ENCODE data around the gene TMEM88.

DNA sequence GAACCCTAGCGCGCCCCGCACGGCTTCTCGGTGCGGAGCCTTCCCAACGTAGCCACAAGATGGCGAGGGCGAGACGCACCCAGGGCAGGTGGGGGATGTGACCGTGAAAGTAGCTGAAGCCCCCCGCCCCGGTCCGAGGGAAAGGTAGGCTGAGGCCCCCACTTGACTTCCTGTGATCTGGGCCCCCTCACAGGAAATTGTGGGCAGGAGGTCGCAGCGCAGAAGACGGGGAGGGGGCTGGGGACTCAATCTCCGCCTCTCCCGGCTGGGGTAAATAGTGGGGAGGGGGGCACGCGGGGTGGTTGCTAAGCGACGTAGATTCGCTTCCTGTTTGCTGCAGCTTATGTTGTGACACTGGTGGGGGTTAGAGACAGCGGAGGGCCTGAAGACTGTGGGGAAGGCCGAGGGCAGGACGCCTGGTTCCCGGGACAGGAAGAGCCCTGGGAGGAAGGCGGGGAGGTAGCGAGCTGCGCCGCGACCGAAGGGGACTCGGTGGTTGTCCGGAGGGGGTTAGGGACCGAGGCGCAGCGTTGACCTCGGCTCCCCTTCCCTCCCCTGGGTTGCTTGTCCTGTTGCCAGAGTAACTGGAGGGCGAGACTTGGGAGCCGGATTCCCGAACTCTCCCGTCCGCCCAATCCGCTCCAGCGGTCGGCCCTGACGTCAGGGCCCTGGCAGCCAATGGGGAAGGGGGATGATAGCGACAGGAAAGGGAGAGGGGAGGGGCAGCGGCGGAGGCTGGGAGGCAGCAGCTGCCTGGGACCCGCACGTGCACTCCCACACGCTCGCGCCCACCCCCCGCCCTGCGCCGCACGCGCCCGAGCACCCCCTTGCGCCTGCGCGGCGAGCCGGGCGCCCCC lies 19.7 kb upstream of the TMEM88 start:
- TF ChIP-seq, protein P1, sequence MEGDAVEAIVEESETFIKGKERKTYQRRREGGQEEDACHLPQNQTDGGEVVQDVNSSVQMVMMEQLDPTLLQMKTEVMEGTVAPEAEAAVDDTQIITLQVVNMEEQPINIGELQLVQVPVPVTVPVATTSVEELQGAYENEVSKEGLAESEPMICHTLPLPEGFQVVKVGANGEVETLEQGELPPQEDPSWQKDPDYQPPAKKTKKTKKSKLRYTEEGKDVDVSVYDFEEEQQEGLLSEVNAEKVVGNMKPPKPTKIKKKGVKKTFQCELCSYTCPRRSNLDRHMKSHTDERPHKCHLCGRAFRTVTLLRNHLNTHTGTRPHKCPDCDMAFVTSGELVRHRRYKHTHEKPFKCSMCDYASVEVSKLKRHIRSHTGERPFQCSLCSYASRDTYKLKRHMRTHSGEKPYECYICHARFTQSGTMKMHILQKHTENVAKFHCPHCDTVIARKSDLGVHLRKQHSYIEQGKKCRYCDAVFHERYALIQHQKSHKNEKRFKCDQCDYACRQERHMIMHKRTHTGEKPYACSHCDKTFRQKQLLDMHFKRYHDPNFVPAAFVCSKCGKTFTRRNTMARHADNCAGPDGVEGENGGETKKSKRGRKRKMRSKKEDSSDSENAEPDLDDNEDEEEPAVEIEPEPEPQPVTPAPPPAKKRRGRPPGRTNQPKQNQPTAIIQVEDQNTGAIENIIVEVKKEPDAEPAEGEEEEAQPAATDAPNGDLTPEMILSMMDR (IDR thresholded peaks at IDR 0.05): peak; percentile 56 to 94 (median 80)
- peak; percentile 31 to 71 for TF ChIP-seq POLR2A (IDR thresholded peaks at IDR 0.05)

All from heart left ventricle (tissue), 13 donors.